ENCODE data around the gene RARRES2.

GRCh38 chr7:150307129-150307528 lies 34.3 kb downstream of the RARRES2 start:
- no peak for TF ChIP-seq EP300 (IDR thresholded peaks at IDR 0.05)
- no peak for TF ChIP-seq POLR2A (IDR thresholded peaks at IDR 0.05; ENCODE audit: low read depth)

Data from esophagus muscularis mucosa (tissue), 2 donors.